HepG2 (cell line): ENCODE measurements around the gene MAP3K20. TPM values are rescaled to one million over a fixed set of nuclear protein-coding genes. Genes with fewer than 3 reads are reported as not detected.

Experiments
- ATAC-seq: fragments of 200-7000 bp; cut with Tn5 transposase; 3 replicates; pipeline ENCODE4 v1.9.1; 2020; ENCODE audit warnings: mild to moderate bottlenecking, moderate library complexity
- BruUV-seq: library from RNA; stranded (reverse); fragments of 400-500 nt; replicated peaks from 2 replicates; lab custom pipeline; 2021; lab: Mats Ljungman, UMichigan
- CTCF ChIA-PET: fragments of 300-600 bp; formaldehyde crosslinking; extraction: SDS; loops from one replicate; lab custom pipeline; 2021; ENCODE audit warnings: low total read pairs, inconsistent platforms, low intra/inter-chr PET ratio; lab: Yijun Ruan, JAX
- POLR2A ChIA-PET: fragments of 350-600 bp; sonication (Branson Sonifier 250); formaldehyde crosslinking; loops from one replicate; lab custom pipeline; 2020; ENCODE audit warnings: antibody characterized with exemption, inconsistent platforms; lab: Yijun Ruan, JAX
- DNase-seq: peaks from one replicate; pipeline ENCODE4 v3.0.0-alpha.2; 2015; ENCODE audit warnings: low spot score
- FAIRE-seq: peaks from 3 replicates; lab custom pipeline; 2011; peaks lifted over from hg19 to GRCh38; lab: Jason Lieb, UNC
- H2AFZ ChIP-seq: one replicate; pipeline ENCODE4 v1.6.1; 2011; ENCODE audit warnings: low read length, inconsistent platforms
- H3K27ac ChIP-seq: fragments of 300-600 bp; 3 replicates; pipeline ENCODE4 v1.8.0; 2011; ENCODE audit warnings: mixed run types, mild to moderate bottlenecking, mixed read lengths, low read length, inconsistent platforms; ENCODE audit not compliant: insufficient read depth; ENCODE audit errors: extremely low read length
- H3K27me3 ChIP-seq, 2 experiments: fragments of 200-600 bp in 1 of 2; 2 replicates in 1 of 2; 3 replicates in 1 of 2; pipeline versions ENCODE4 v1.6.0 to v1.8.0; 2011; ENCODE audit warnings: low read length in 2 of 2, mild to moderate bottlenecking in 2 of 2, moderate library complexity in 2 of 2, inconsistent platforms in 1 of 2; ENCODE audit not compliant: insufficient read depth in 2 of 2, control insufficient read depth in 1 of 2
- H3K36me3 ChIP-seq, 2 experiments: fragments of 200-600 bp in 1 of 2; replicated peaks in 1 of 2; 2 replicates in 1 of 2; 3 replicates in 1 of 2; pipeline versions ENCODE4 v1.5.1 to v1.8.0; 2011; ENCODE audit warnings: low read length in 2 of 2, inconsistent platforms in 1 of 2; ENCODE audit not compliant: insufficient read depth in 2 of 2, control insufficient read depth in 1 of 2
- H3K4me1 ChIP-seq: 2 replicates; pipeline ENCODE4 v1.5.1; 2012; ENCODE audit warnings: low read length, inconsistent platforms; ENCODE audit not compliant: insufficient read depth
- H3K4me2 ChIP-seq: 2 replicates; pipeline ENCODE4 v1.6.0; 2011; ENCODE audit warnings: low read depth, low read length, inconsistent platforms
- H3K4me3 ChIP-seq, 3 experiments: fragments of 200-600 bp in 1 of 3; sonication (generic), shearing (Covaris generic) in 1 of 3; replicated peaks in 1 of 3; 2 replicates each; pipeline ENCODE4 v1.5.1; 2011 to 2016; ENCODE audit warnings: low read length in 3 of 3, inconsistent platforms in 2 of 3, low read depth in 2 of 3, mild to moderate bottlenecking in 2 of 3, control low read depth in 1 of 3, mixed read lengths in 1 of 3; ENCODE audit not compliant: insufficient read depth in 1 of 3
- H3K79me2 ChIP-seq: one replicate; pipeline ENCODE4 v1.6.1; 2011; ENCODE audit warnings: low read length, inconsistent platforms; ENCODE audit not compliant: insufficient read depth
- H3K9ac ChIP-seq: 2 replicates; pipeline ENCODE4 v1.6.0; 2011; ENCODE audit warnings: mild to moderate bottlenecking, low read depth, low read length, inconsistent platforms; ENCODE audit not compliant: insufficient read depth
- H3K9me3 ChIP-seq: 2 replicates; pipeline ENCODE4 v1.5.1; 2012; ENCODE audit warnings: mild to moderate bottlenecking, low read length
- H4K20me1 ChIP-seq: 2 replicates; pipeline ENCODE4 v1.6.0; 2011; ENCODE audit warnings: inconsistent platforms, mild to moderate bottlenecking, low read length, moderate library complexity; ENCODE audit not compliant: insufficient read depth
- ZNF292 ChIP-seq: sonication (generic); formaldehyde crosslinking; IDR thresholded peaks from 2 replicates; pipeline ENCODE4 v1.8.1; 2022; ENCODE audit warnings: mild to moderate bottlenecking, low read depth, missing genetic modification reagents, borderline replicate concordance
- ZNF484 ChIP-seq: sonication (generic); formaldehyde crosslinking; IDR thresholded peaks from 2 replicates; pipeline ENCODE4 v1.5.1; 2020; ENCODE audit warnings: mild to moderate bottlenecking, low read depth, missing genetic modification reagents, borderline replicate concordance
- ZNF781 ChIP-seq: sonication (generic); formaldehyde crosslinking; IDR thresholded peaks from 2 replicates; pipeline ENCODE4 v1.5.1; 2020; ENCODE audit warnings: borderline replicate concordance, mild to moderate bottlenecking, missing genetic modification reagents; ENCODE audit errors: not compliant biosample characterization
- WGBS: methylation state at CpG from one replicate; pipeline ENCODE4 v1.1.6; 2017; ENCODE audit warnings: low lambda C conversion rate; 5-methylcytosine and 5-hydroxymethylcytosine counted together
- in situ Hi-C: cut with HindIII; loops from 2 replicates; pipeline ENCODE4 v1.10.0; 2017; ENCODE audit warnings: low pct_unique_long_range_greater_than_20kb; ENCODE audit not compliant: extremely low pct_ligation_motif_present
- intact Hi-C: fragments of 100-400 bp; cut with micrococcal nuclease; formaldehyde crosslinking; loops from one replicate; pipeline ENCODE4 v1.10.0; 2022; ENCODE audit not compliant: unreplicated experiment
- polyA plus RNA-seq, 8 experiments: library from polyadenylated mRNA; depleted of rRNA in 3 of 8; stranded (reverse) in 7 of 8; unstranded in 1 of 8; fragments of >200 nt; fragmentation: Illumina TruSeq in 4 of 8; extraction: Trizol in 4 of 8; gene quantifications; 2 replicates each; pipeline versions ENCODE4 v1.2.1 to v1.2.3, GENCODE V29; 2011 to 2016; ENCODE audit warnings: low read depth in 4 of 8, missing spikeins in 1 of 8, mixed read lengths in 1 of 8; ENCODE audit not compliant: insufficient read depth in 1 of 8
- total RNA-seq, 5 experiments: library from RNA; depleted of rRNA; stranded (reverse); fragments of >200 nt; fragmentation: Illumina TruSeq; extraction: Trizol; gene quantifications; 2 replicates each; pipeline ENCODE4 v1.2.3, GENCODE V29; 2016; ENCODE audit warnings: low read depth in 1 of 5
- TF ChIP-seq, protein P1 (sequence below): IDR thresholded peaks from 2 replicates; pipeline ENCODE4 v1.6.1; 2016; ENCODE audit warnings: low read depth, borderline replicate concordance
- TF ChIP-seq, protein P2 (sequence below): sonication (generic); formaldehyde crosslinking; IDR thresholded peaks from 2 replicates; pipeline ENCODE4 v1.4.0; 2020; ENCODE audit warnings: missing genetic modification reagents
- TF ChIP-seq, protein P3 (sequence below): sonication (generic); formaldehyde crosslinking; IDR thresholded peaks from 2 replicates; pipeline ENCODE4 v1.8.0; 2022; ENCODE audit warnings: low read depth, missing genetic modification reagents

Gene MAP3K20
- total and polyA plus RNA-seq, 2 of the 13 experiments (the other 11 are each of a cell fraction or from before 2014, with no cell fraction given), result 5.2 to 13.5 TPM

DNA sequence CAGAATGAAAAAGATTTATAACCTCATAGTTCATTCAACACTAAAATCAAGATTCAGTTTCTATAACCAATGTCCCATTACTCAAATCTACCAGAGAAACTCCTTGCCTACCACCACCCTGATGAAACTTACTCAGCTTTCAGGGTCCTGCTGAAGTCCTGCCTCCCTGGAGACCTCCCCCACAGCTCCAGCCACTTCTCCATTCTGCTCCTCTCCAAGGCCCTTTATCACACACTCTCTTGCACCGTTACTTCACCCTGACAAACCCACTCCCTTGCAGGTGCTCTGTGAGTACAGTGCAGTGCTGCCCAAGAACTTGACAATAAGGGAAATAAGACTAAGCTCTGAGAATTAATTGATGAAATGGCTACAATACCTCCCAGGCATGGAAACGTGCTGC is 195.5 kb downstream of the MAP3K20 start (continued):
- TF ChIP-seq, protein P1, sequence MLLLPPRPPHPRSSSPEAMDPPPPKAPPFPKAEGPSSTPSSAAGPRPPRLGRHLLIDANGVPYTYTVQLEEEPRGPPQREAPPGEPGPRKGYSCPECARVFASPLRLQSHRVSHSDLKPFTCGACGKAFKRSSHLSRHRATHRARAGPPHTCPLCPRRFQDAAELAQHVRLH, result no peak

DNA sequence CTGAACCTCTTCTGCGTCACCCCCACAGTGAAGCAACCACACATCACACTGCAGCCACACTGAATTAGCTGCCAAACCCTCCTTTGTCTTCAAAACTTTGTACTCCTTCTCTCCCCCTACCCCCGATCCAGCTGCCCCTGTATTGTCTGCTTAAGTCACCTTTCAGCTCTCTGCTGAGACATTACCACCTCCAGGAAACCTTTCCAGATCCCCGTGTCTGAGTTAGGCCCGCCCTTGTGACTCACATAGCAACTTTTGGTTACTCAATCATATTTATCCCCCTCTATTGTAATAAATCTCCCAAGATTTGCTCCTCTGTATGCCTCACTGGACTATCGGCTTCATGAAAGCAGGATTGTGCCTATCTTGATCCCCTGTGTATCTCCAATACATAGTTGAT is 196.2 kb downstream of the MAP3K20 start:
- CTCF ChIA-PET, result no interaction called here
- no TSS peak for BruUV-seq
- Histone ChIP-seq H3K4me2 (no peak overlapping the region), H3K4me1 (no peaks in the 10 kb centered on the region), H3K9ac (no peak overlapping the region), H3K36me3 (no peaks in the 10 kb centered on the region), H3K27ac (no peak overlapping the region), H3K9me3 (no peaks in the 10 kb centered on the region), H3K79me2 (no peaks in the 10 kb centered on the region), H3K4me3 (no peak overlapping the region), H4K20me1 (no peaks in the 10 kb centered on the region), H3K27me3 (no peaks in the 10 kb centered on the region; a peak in 1 of 5 replicates), H2AFZ (no peak overlapping the region)
- intact Hi-C loops (no loop called here), in situ Hi-C loops (no loop called here)
- WGBS, result 24% methylated on average over 5 of the region's 5 CpGs
- FAIRE-seq, result no peak
- no peak; the same call in 2 of the 3 replicates for ATAC-seq
- POLR2A ChIA-PET, result no interaction called here
- DNase-seq, result no peak
- TF ChIP-seq ZNF292 (CRISPR knock-in tag) (no peak), ZNF484 (CRISPR knock-in tag) (no peak), ZNF781 (no peak)
- TF ChIP-seq, protein P2, sequence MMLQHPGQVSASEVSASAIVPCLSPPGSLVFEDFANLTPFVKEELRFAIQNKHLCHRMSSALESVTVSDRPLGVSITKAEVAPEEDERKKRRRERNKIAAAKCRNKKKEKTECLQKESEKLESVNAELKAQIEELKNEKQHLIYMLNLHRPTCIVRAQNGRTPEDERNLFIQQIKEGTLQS (CRISPR knock-in tag), result no peak
- TF ChIP-seq, protein P3, sequence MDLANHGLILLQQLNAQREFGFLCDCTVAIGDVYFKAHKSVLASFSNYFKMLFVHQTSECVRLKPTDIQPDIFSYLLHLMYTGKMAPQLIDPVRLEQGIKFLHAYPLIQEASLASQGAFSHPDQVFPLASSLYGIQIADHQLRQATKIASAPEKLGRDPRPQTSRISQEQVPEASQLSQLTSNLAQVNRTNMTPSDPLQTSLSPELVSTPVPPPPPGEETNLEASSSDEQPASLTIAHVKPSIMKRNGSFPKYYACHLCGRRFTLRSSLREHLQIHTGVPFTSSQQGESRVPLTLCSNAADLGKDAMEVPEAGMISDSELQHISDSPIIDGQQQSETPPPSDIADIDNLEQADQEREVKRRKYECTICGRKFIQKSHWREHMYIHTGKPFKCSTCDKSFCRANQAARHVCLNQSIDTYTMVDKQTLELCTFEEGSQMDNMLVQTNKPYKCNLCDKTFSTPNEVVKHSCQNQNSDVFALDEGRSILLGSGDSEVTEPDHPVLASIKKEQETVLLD (CRISPR knock-in tag), result no peak
